Mammary epithelial cell (primary cell): Measurements from ENCODE around the gene GPR108.

Source experiments
- CTCF ChIP-seq, 2 donors: IDR thresholded peaks in 1 of 2; conservative IDR thresholded peaks in 1 of 2; 2 replicates each; pipeline ENCODE4 v1.5.1; 2011 to 2012; ENCODE audit warnings: inconsistent platforms in 2 of 2, low read length in 2 of 2, mild to moderate bottlenecking in 2 of 2, control low read depth in 1 of 2, low read depth in 1 of 2; ENCODE audit not compliant: insufficient read depth in 1 of 2; ENCODE audit errors: extremely low read depth in 1 of 2
- EZH2 ChIP-seq: IDR thresholded peaks from 2 replicates; pipeline ENCODE4 v1.6.1; 2012; ENCODE audit warnings: low read length, inconsistent platforms, borderline replicate concordance

GRCh38 chr19:6760606-6761005 is 23.2 kb upstream of the GPR108 start:
- TF ChIP-seq CTCF (conservative IDR thresholded peaks at IDR 0.05 in 1 of 2, IDR thresholded peaks at IDR 0.05 in 1 of 2; ENCODE audit: extremely low read depth in 1 of 2, insufficient read depth in 1 of 2, low read depth in 1 of 2, low read length in 2 of 2) (no peak), EZH2 (no peak)
